Sigmoid colon (tissue), 7 donors: ENCODE data around the gene MAGEA4. TPM values are rescaled to one million over a fixed set of nuclear protein-coding genes. Genes with fewer than 3 reads are reported as not detected.

Source experiments
- DNase-seq: peaks from one replicate; pipeline ENCODE4 v3.0.0-alpha.2; 2019
- H3K27ac ChIP-seq, 4 donors: fragments of 200-600 bp; sonication (generic); one replicate each; pipeline ENCODE4 v1.5.1; 2016 to 2019; ENCODE audit warnings: mild to moderate bottlenecking in 1 of 4
- H3K27me3 ChIP-seq, 3 donors: fragments of 200-600 bp; sonication (generic); one replicate each; pipeline ENCODE4 v1.5.1; 2019; ENCODE audit warnings: mild to moderate bottlenecking in 1 of 3
- H3K36me3 ChIP-seq, 4 donors: fragments of 200-600 bp; sonication (generic); one replicate each; pipeline ENCODE4 v1.5.1; 2016 to 2019
- H3K4me1 ChIP-seq, 4 donors: fragments of 200-600 bp; sonication (generic); one replicate each; pipeline ENCODE4 v1.5.1; 2017 to 2019
- H3K4me3 ChIP-seq, 4 donors: fragments of 200-600 bp; sonication (generic); one replicate each; pipeline ENCODE4 v1.5.1; 2017 to 2019; ENCODE audit warnings: mild to moderate bottlenecking in 2 of 4, moderate library complexity in 1 of 4
- H3K9me3 ChIP-seq, 4 donors: fragments of 200-600 bp in 3 of 4; sonication (generic) in 3 of 4; one replicate each; pipeline versions ENCODE4 v1.5.1 to v1.6.1; 2013 to 2019
- CTCF ChIP-seq, 4 experiments: fragments of 450-650 bp in 3 of 4; fragments of 200-600 bp in 1 of 4; IDR thresholded peaks; one replicate each; pipeline ENCODE4 v1.5.1; 2016 to 2019; ENCODE audit warnings: antibody characterized with exemption in 4 of 4, mild to moderate bottlenecking in 3 of 4, moderate library complexity in 2 of 4
- EP300 ChIP-seq, 4 donors: sonication (generic); formaldehyde crosslinking; IDR thresholded peaks; one replicate each; pipeline ENCODE4 v1.6.1; 2017; ENCODE audit warnings: antibody characterized with exemption in 4 of 4
- POLR2A ChIP-seq, 2 donors: fragments of 450-650 bp; IDR thresholded peaks; one replicate each; pipeline ENCODE4 v1.6.1; 2016; ENCODE audit warnings: antibody characterized with exemption in 2 of 2, mild to moderate bottlenecking in 2 of 2, moderate library complexity in 2 of 2
- POLR2AphosphoS5 ChIP-seq, 4 donors: sonication (generic); formaldehyde crosslinking; IDR thresholded peaks; one replicate each; pipeline ENCODE4 v1.6.1; 2017; ENCODE audit warnings: antibody characterized with exemption in 4 of 4
- WGBS, 2 donors: extraction: QIAGEN DNeasy Blood & Tissue Kit; methylation state at CpG; one replicate each; pipeline ENCODE4 v1.1.7; 2013; 5-methylcytosine and 5-hydroxymethylcytosine counted together
- intact Hi-C: fragments of 100-400 bp; cut with DNase I; formaldehyde crosslinking; loops from one replicate; pipeline ENCODE4 v1.15.1; 2023
- polyA plus RNA-seq, 3 donors: library from polyadenylated mRNA; stranded (reverse); fragments of 200-250 nt; gene quantifications; one replicate each; pipeline ENCODE4 v1.2.3, GENCODE V29; 2013
- total RNA-seq, 4 donors: library from RNA; depleted of rRNA; stranded (reverse); fragments of >200 nt; gene quantifications; one replicate each; pipeline ENCODE4 v1.1.0, GENCODE V29; 2016
- donor health status: healthy with polysubstance abuse.
- donor health status: Bipolar disorder and iron deficiency.
- donor health status: healthy.

The MAGEA4 gene
- total and polyA plus RNA-seq, 7 donors = not detected

- Histone ChIP-seq H3K4me3 (no peak overlapping the region), H3K27me3 (no peaks in the 10 kb centered on the region), H3K36me3 (no peaks in the 10 kb centered on the region), H3K9me3 (no peaks in the 10 kb centered on the region), H3K4me1 (no peaks in the 10 kb centered on the region), H3K27ac (no peak overlapping the region)
- WGBS, 2 donors = 93 to 100% methylated on average over 1 of the region's 1 CpG
- intact Hi-C loops = no loop called here
- no peak for DNase-seq
- TF ChIP-seq CTCF (IDR thresholded peaks at IDR 0.05) = no peak
- TF ChIP-seq POLR2A (IDR thresholded peaks at IDR 0.05) = no peak
- no peak for TF ChIP-seq EP300 (IDR thresholded peaks at IDR 0.05)
- no peak for TF ChIP-seq POLR2AphosphoS5 (IDR thresholded peaks at IDR 0.05)
These were observed 22.7 kb downstream of the MAGEA4 start for GRCh38 chrX:151935358-151935757.

GRCh38 chrX:151938172-151938571, 25.5 kb downstream of the MAGEA4 start:
- H3K4me3 ChIP-seq = no peak overlapping the region
- H3K4me1 ChIP-seq = no peaks in the 10 kb centered on the region
- H3K9me3 ChIP-seq = no peaks in the 10 kb centered on the region
- intact Hi-C loops = no loop called here
- no peak for DNase-seq
- H3K36me3 ChIP-seq = no peaks in the 10 kb centered on the region
- TF ChIP-seq CTCF (IDR thresholded peaks at IDR 0.05) (no peak), POLR2AphosphoS5 (IDR thresholded peaks at IDR 0.05) (no peak), POLR2A (IDR thresholded peaks at IDR 0.05) (no peak), EP300 (IDR thresholded peaks at IDR 0.05) (no peak)
- H3K27ac ChIP-seq = no peak overlapping the region
- no peaks in the 10 kb centered on the region for H3K27me3 ChIP-seq

GRCh38 chrX:151954730-151955129, 42.0 kb downstream of the MAGEA4 start:
- TF ChIP-seq POLR2A (IDR thresholded peaks at IDR 0.05) = no peak
- no peak for TF ChIP-seq EP300 (IDR thresholded peaks at IDR 0.05)
- TF ChIP-seq CTCF (IDR thresholded peaks at IDR 0.05) = no peak
- no peak for TF ChIP-seq POLR2AphosphoS5 (IDR thresholded peaks at IDR 0.05)
- Histone ChIP-seq H3K27ac (no peak overlapping the region), H3K36me3 (peaks cover 0 to 5% (median 0%) of the 10 kb centered on the region in 4 donors), H3K4me1 (no peaks in the 10 kb centered on the region), H3K27me3 (no peaks in the 10 kb centered on the region), H3K4me3 (no peak overlapping the region), H3K9me3 (no peaks in the 10 kb centered on the region)
- no peak for DNase-seq
- 95% methylated on average over 15 of the region's 15 CpGs for WGBS, 2 donors
- intact Hi-C loops = no loop called here

- no peak overlapping the region for H3K4me3 ChIP-seq
- no peaks in the 10 kb centered on the region for H3K27me3 ChIP-seq
- intact Hi-C loops = no loop called here
- peaks cover 0 to 5% (median 0%) of the 10 kb centered on the region in 4 donors for H3K36me3 ChIP-seq
- TF ChIP-seq POLR2A (IDR thresholded peaks at IDR 0.05) (no peak), POLR2AphosphoS5 (IDR thresholded peaks at IDR 0.05) (no peak), CTCF (IDR thresholded peaks at IDR 0.05) (no peak), EP300 (IDR thresholded peaks at IDR 0.05) (no peak)
- 90 to 93% methylated on average over 4 of the region's 4 CpGs for WGBS, 2 donors
- no peaks in the 10 kb centered on the region for H3K4me1 ChIP-seq
- no peak for DNase-seq
- H3K9me3 ChIP-seq = no peaks in the 10 kb centered on the region
- H3K27ac ChIP-seq = no peak overlapping the region
These were observed 45.4 kb downstream of the MAGEA4 start for GRCh38 chrX:151958101-151958500.

GRCh38 chrX:151962034-151962433, 49.3 kb downstream of the MAGEA4 start:
- WGBS, 2 donors = 74 to 91% methylated on average over 5 of the region's 5 CpGs

More at GRCh38 chrX:151962034-151962433, 49.3 kb downstream of the MAGEA4 start:
- Histone ChIP-seq H3K27ac (no peak overlapping the region), H3K4me3 (no peak overlapping the region), H3K9me3 (no peaks in the 10 kb centered on the region), H3K4me1 (no peaks in the 10 kb centered on the region), H3K36me3 (peaks cover 0 to 5% (median 0%) of the 10 kb centered on the region in 4 donors), H3K27me3 (no peaks in the 10 kb centered on the region)
- no peak for DNase-seq
- TF ChIP-seq POLR2AphosphoS5 (IDR thresholded peaks at IDR 0.05) (no peak), EP300 (IDR thresholded peaks at IDR 0.05) (no peak), POLR2A (IDR thresholded peaks at IDR 0.05) (no peak), CTCF (IDR thresholded peaks at IDR 0.05) (no peak)
- intact Hi-C loops = no loop called here
